ENCODE measurements around the gene PORCN.

DNA sequence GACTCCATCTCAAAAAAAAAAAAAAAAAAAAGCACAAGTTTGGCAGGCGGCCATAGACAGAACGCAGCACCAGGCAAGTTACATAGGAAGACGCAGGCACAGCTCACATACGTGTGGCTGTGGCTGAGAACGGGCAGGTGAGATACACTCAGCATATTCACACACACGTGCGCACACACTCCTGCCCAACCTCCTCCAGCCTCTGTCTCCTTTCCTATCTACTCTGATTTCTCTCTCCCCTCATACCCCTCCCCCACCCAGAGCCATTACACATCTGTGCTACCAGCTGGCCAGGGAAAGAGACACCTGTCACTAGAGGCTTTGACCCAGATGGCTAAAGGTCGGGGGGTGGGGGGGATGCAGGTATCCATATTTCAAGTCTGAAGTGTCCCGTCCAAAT is 36.6 kb upstream of the PORCN start:
- TF ChIP-seq, protein P1, sequence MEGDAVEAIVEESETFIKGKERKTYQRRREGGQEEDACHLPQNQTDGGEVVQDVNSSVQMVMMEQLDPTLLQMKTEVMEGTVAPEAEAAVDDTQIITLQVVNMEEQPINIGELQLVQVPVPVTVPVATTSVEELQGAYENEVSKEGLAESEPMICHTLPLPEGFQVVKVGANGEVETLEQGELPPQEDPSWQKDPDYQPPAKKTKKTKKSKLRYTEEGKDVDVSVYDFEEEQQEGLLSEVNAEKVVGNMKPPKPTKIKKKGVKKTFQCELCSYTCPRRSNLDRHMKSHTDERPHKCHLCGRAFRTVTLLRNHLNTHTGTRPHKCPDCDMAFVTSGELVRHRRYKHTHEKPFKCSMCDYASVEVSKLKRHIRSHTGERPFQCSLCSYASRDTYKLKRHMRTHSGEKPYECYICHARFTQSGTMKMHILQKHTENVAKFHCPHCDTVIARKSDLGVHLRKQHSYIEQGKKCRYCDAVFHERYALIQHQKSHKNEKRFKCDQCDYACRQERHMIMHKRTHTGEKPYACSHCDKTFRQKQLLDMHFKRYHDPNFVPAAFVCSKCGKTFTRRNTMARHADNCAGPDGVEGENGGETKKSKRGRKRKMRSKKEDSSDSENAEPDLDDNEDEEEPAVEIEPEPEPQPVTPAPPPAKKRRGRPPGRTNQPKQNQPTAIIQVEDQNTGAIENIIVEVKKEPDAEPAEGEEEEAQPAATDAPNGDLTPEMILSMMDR (IDR thresholded peaks at IDR 0.05 in 4 of 5, conservative IDR thresholded peaks at IDR 0.05 in 1 of 5): no peak
- TF ChIP-seq POLR2A (IDR thresholded peaks at IDR 0.05): no peak

Data from gastrocnemius medialis (tissue), 4 donors.